HG03342 (cell line): Measurements from ENCODE around the gene N4BP2L1.

Experiments
- ATAC-seq: cut with Tn5 transposase; IDR thresholded peaks from one replicate; pipeline ENCODE4 v1.9.1; 2021; ENCODE audit warnings: mild to moderate bottlenecking, moderate library complexity; ENCODE audit not compliant: unreplicated experiment

N4BP2L1 gene

GRCh38 chr13:32432856-32433255 is 4.9 kb upstream of the N4BP2L1 start:
- no peak for ATAC-seq

GRCh38 chr13:32431361-32431760 is 3.4 kb upstream of the N4BP2L1 start:
- no peak for ATAC-seq

- ATAC-seq, result no peak
Measured at GRCh38 chr13:32430018-32430747, 2.3 kb upstream of the N4BP2L1 start.

GRCh38 chr13:32429433-32429909 is 1.5 kb upstream of the N4BP2L1 start:
- ATAC-seq, result no peak

- ATAC-seq, result peak; percentile 23
Measured at GRCh38 chr13:32428581-32429432, 877 bp upstream of the N4BP2L1 start.

- ATAC-seq, result peak; percentile 18
Measured at GRCh38 chr13:32426990-32427851, 709 bp downstream of the N4BP2L1 start.

- ATAC-seq, result peak; percentile 38
Measured at GRCh38 chr13:32426191-32426989, 1.5 kb downstream of the N4BP2L1 start.

- ATAC-seq, result no peak
Measured at GRCh38 chr13:32425158-32425557, 2.8 kb downstream of the N4BP2L1 start.

- ATAC-seq, result no peak
Measured at GRCh38 chr13:32423592-32423991, 4.3 kb downstream of the N4BP2L1 start.

- ATAC-seq, result no peak
Measured at GRCh38 chr13:32419862-32420261, 8.1 kb downstream of the N4BP2L1 start.

- no peak for ATAC-seq
Measured at GRCh38 chr13:32417995-32418394, 9.9 kb downstream of the N4BP2L1 start.

GRCh38 chr13:32415019-32415418 is 12.9 kb downstream of the N4BP2L1 start:
- ATAC-seq, result no peak

- no peak for ATAC-seq
Measured at GRCh38 chr13:32414580-32414979, 13.3 kb downstream of the N4BP2L1 start.

- no peak for ATAC-seq
Measured at GRCh38 chr13:32413284-32413683, 14.6 kb downstream of the N4BP2L1 start.

- ATAC-seq, result no peak
Measured at GRCh38 chr13:32409561-32410421, 18.1 kb downstream of the N4BP2L1 start.

- ATAC-seq, result no peak
Measured at GRCh38 chr13:32409001-32409313, 19.0 kb downstream of the N4BP2L1 start.

- ATAC-seq, result no peak
Measured at GRCh38 chr13:32408296-32409000, 19.5 kb downstream of the N4BP2L1 start.

GRCh38 chr13:32407854-32408253 is 20.1 kb downstream of the N4BP2L1 start:
- no peak for ATAC-seq

GRCh38 chr13:32403108-32403507 is 24.8 kb downstream of the N4BP2L1 start:
- no peak for ATAC-seq
